HG03378 (cell line): ENCODE results near the gene SUSD1.
"Not testable (repeated sequence)": the region's sequence is repeated elsewhere in the genome, so short reads cannot be mapped to it uniquely, and the experiment has no call there.

Source experiments
- ATAC-seq: cut with Tn5 transposase; IDR thresholded peaks from one replicate; pipeline ENCODE4 v1.9.1; 2021; ENCODE audit warnings: mild to moderate bottlenecking, moderate library complexity; ENCODE audit not compliant: unreplicated experiment

Gene SUSD1

GRCh38 chr9:112174965-112175795 is at the start of gene SUSD1:
Gene SUSD1, minus strand, starts transcription at chr9:112175297. Its CDS starts 62 bp downstream, at chr9:112175235.
- ATAC-seq = peak; percentile 22

- no peak for ATAC-seq
Observed at GRCh38 chr9:112224401-112225289, 49.5 kb upstream of the SUSD1 start.

- ATAC-seq = peak; percentile 93
Observed at GRCh38 chr9:112218908-112219307, 43.8 kb upstream of the SUSD1 start.

- no peak for ATAC-seq
Observed at GRCh38 chr9:112212926-112213325, 37.8 kb upstream of the SUSD1 start.

GRCh38 chr9:112207451-112207850 is 32.4 kb upstream of the SUSD1 start:
- ATAC-seq = no peak

GRCh38 chr9:112203536-112203935 is 28.4 kb upstream of the SUSD1 start:
- ATAC-seq = no peak

- ATAC-seq = no peak
Observed at GRCh38 chr9:112200711-112201110, 25.6 kb upstream of the SUSD1 start.

GRCh38 chr9:112198646-112199045 is 23.5 kb upstream of the SUSD1 start:
- ATAC-seq = no peak

- ATAC-seq = no peak
Observed at GRCh38 chr9:112194969-112195431, 19.9 kb upstream of the SUSD1 start.

- ATAC-seq = no peak
Observed at GRCh38 chr9:112193572-112194288, 18.6 kb upstream of the SUSD1 start.

GRCh38 chr9:112190320-112190719 is 15.2 kb upstream of the SUSD1 start:
- ATAC-seq = not testable (repeated sequence)

- ATAC-seq = no peak
Observed at GRCh38 chr9:112188884-112189283, 13.8 kb upstream of the SUSD1 start.

- no peak for ATAC-seq
Observed at GRCh38 chr9:112187404-112187803, 12.3 kb upstream of the SUSD1 start.

- no peak for ATAC-seq
Observed at GRCh38 chr9:112186695-112187094, 11.6 kb upstream of the SUSD1 start.

GRCh38 chr9:112184946-112185345 is 9.8 kb upstream of the SUSD1 start:
- no peak for ATAC-seq

GRCh38 chr9:112184221-112184620 is 9.1 kb upstream of the SUSD1 start:
- ATAC-seq = no peak

- ATAC-seq = peak; percentile 43
Observed at GRCh38 chr9:112180387-112180881, 5.3 kb upstream of the SUSD1 start.

- no peak for ATAC-seq
Observed at GRCh38 chr9:112179816-112180215, 4.7 kb upstream of the SUSD1 start.

GRCh38 chr9:112176524-112176923 is 1.4 kb upstream of the SUSD1 start:
- no peak for ATAC-seq

- no peak for ATAC-seq
Observed at GRCh38 chr9:112175796-112176315, 759 bp upstream of the SUSD1 start.
